D721Med (cell line): ENCODE results near the gene CES4A.

Experiments used
- DNase-seq: peaks from one replicate; pipeline ENCODE4 v3.0.0; 2011; ENCODE audit warnings: low spot score; ENCODE audit not compliant: insufficient read length
- FAIRE-seq: peaks from 2 replicates; lab custom pipeline; 2011; peaks lifted over from hg19 to GRCh38; lab: Jason Lieb, UNC
- CTCF ChIP-seq: IDR thresholded peaks from 2 replicates; pipeline ENCODE4 v1.5.1; 2012; ENCODE audit warnings: mild to moderate bottlenecking, control low read depth; ENCODE audit not compliant: insufficient read depth; ENCODE audit errors: missing control alignments

The CES4A gene

GRCh38 chr16:66945939-66946338, 42.5 kb upstream of the CES4A start:
- TF ChIP-seq CTCF = no peak

GRCh38 chr16:66946541-66946940, 41.8 kb upstream of the CES4A start:
- no peak for TF ChIP-seq CTCF
- FAIRE-seq = no peak
- no peak for DNase-seq

More at GRCh38 chr16:66945939-66946338, 42.5 kb upstream of the CES4A start:
- no peak for DNase-seq
- no peak for FAIRE-seq

GRCh38 chr16:66946974-66947301, 41.5 kb upstream of the CES4A start:
- FAIRE-seq (no peak), DNase-seq (no peak)
- no peak for TF ChIP-seq CTCF

GRCh38 chr16:66947302-66948065, 40.9 kb upstream of the CES4A start:
- FAIRE-seq (no peak), DNase-seq (peak; percentile 51)
- TF ChIP-seq CTCF = peak; percentile 86

- no peak for TF ChIP-seq CTCF
- DNase-seq (no peak), FAIRE-seq (no peak)
Measured at GRCh38 chr16:66948134-66948836, 40.1 kb upstream of the CES4A start.

GRCh38 chr16:66948837-66949225, 39.6 kb upstream of the CES4A start:
- no peak for TF ChIP-seq CTCF
- FAIRE-seq (no peak), DNase-seq (no peak)

- TF ChIP-seq CTCF = no peak
- no peak for DNase-seq
- FAIRE-seq = no peak
Measured at GRCh38 chr16:66949472-66949871, 38.9 kb upstream of the CES4A start.
